SJSA1 (cell line): ENCODE measurements around the gene CLCNKB. TPM values are rescaled to one million over a fixed set of nuclear protein-coding genes. Genes with fewer than 3 reads are reported as not detected.
"Not testable (repeated sequence)": the region's sequence is repeated elsewhere in the genome, so short reads cannot be mapped to it uniquely, and the experiment has no call there.

ENCODE experiments used
- DNase-seq, 2 experiments: peaks; one replicate each; pipeline ENCODE4 v3.0.0-alpha.2; 2015 to 2020; ENCODE audit warnings: low spot score in 2 of 2, low read depth in 1 of 2
- H3K27ac ChIP-seq: fragments of 250-450 bp; sonication (Bioruptor Pico); 2 replicates; pipeline ENCODE4 v1.5.1; 2020; ENCODE audit warnings: mild to moderate bottlenecking, moderate library complexity
- H3K27me3 ChIP-seq: fragments of 250-450 bp; sonication (Bioruptor Pico); replicated peaks from 2 replicates; pipeline ENCODE4 v1.5.1; 2020; ENCODE audit warnings: mild to moderate bottlenecking, moderate library complexity
- H3K36me3 ChIP-seq: fragments of 250-450 bp; sonication (Bioruptor Pico); 2 replicates; pipeline ENCODE4 v1.5.1; 2020; ENCODE audit warnings: mild to moderate bottlenecking
- H3K4me1 ChIP-seq: fragments of 250-450 bp; sonication (Bioruptor Pico); replicated peaks from 2 replicates; pipeline ENCODE4 v1.6.1; 2021; ENCODE audit warnings: mild to moderate bottlenecking
- H3K4me3 ChIP-seq: fragments of 250-450 bp; sonication (Bioruptor Pico); 2 replicates; pipeline ENCODE4 v1.5.1; 2020; ENCODE audit warnings: mild to moderate bottlenecking
- H3K9me3 ChIP-seq: fragments of 250-450 bp; sonication (Bioruptor Pico); replicated peaks from 2 replicates; pipeline ENCODE4 v1.5.1; 2020; ENCODE audit warnings: mild to moderate bottlenecking
- total RNA-seq: library from RNA; depleted of rRNA; stranded (reverse); fragments of >200 nt; shearing (Covaris generic); gene quantifications from 2 replicates; pipeline ENCODE4 v1.2.3, GENCODE V29; 2014

The CLCNKB gene
- total RNA-seq, 1 experiment from 2014 or later: not detected

- peak; percentile 78 to 94 for DNase-seq
- 0 out of 2 replicates have a peak, but pooled peaks cover 5% of the 10 kb centered on the region for H3K4me1 ChIP-seq
- 0 out of 2 replicates have a peak, but pooled peaks cover 3% of the 10 kb centered on the region for H3K27me3 ChIP-seq
- H3K4me3 ChIP-seq: no peak overlapping the region
- H3K27ac ChIP-seq: no peak overlapping the region
- no peaks in the 10 kb centered on the region for H3K9me3 ChIP-seq
- no peaks in the 10 kb centered on the region for H3K36me3 ChIP-seq
Measured at GRCh38 chr1:16032388-16033102, 11.0 kb upstream of the CLCNKB start.

GRCh38 chr1:16033103-16033632 lies 10.4 kb upstream of the CLCNKB start:
- H3K36me3 ChIP-seq, H3K4me1 ChIP-seq, H3K4me3 ChIP-seq, DNase-seq, H3K27ac ChIP-seq, H3K27me3 ChIP-seq, H3K9me3 ChIP-seq: not testable (repeated sequence)

GRCh38 chr1:16036461-16036860 lies 7.1 kb upstream of the CLCNKB start:
- H3K9me3 ChIP-seq, DNase-seq, H3K4me3 ChIP-seq, H3K36me3 ChIP-seq, H3K4me1 ChIP-seq, H3K27ac ChIP-seq, H3K27me3 ChIP-seq: not testable (repeated sequence)

GRCh38 chr1:16038620-16038912 lies 5.0 kb upstream of the CLCNKB start:
- no peak for DNase-seq
- H3K27ac ChIP-seq: no peak overlapping the region
- no peaks in the 10 kb centered on the region for H3K4me1 ChIP-seq
- no peaks in the 10 kb centered on the region for H3K9me3 ChIP-seq
- no peaks in the 10 kb centered on the region for H3K36me3 ChIP-seq
- no peak overlapping the region for H3K4me3 ChIP-seq
- H3K27me3 ChIP-seq: no peaks in the 10 kb centered on the region

- not testable (repeated sequence) for H3K9me3 ChIP-seq, H3K36me3 ChIP-seq, H3K4me3 ChIP-seq, H3K27me3 ChIP-seq, H3K4me1 ChIP-seq, H3K27ac ChIP-seq, DNase-seq
Measured at GRCh38 chr1:16039871-16040270, 3.7 kb upstream of the CLCNKB start.

GRCh38 chr1:16041200-16041599 lies 2.4 kb upstream of the CLCNKB start:
- no peak for DNase-seq
- Histone ChIP-seq H3K27me3 (no peaks in the 10 kb centered on the region), H3K9me3 (no peaks in the 10 kb centered on the region)

GRCh38 chr1:16042096-16042495 lies 1.5 kb upstream of the CLCNKB start:
- H3K4me3 ChIP-seq: no peak overlapping the region
- H3K27me3 ChIP-seq: no peaks in the 10 kb centered on the region
- no peaks in the 10 kb centered on the region for H3K9me3 ChIP-seq
- no peak for DNase-seq
- H3K36me3 ChIP-seq: no peaks in the 10 kb centered on the region
- H3K27ac ChIP-seq: no peak overlapping the region
- no peaks in the 10 kb centered on the region for H3K4me1 ChIP-seq

More at GRCh38 chr1:16041200-16041599, 2.4 kb upstream of the CLCNKB start:
- no peak overlapping the region for H3K27ac ChIP-seq
- no peak overlapping the region for H3K4me3 ChIP-seq
- H3K4me1 ChIP-seq: no peaks in the 10 kb centered on the region
- no peaks in the 10 kb centered on the region for H3K36me3 ChIP-seq

GRCh38 chr1:16042654-16043053 lies 928 bp upstream of the CLCNKB start:
- DNase-seq, H3K4me3 ChIP-seq, H3K27ac ChIP-seq, H3K36me3 ChIP-seq, H3K9me3 ChIP-seq, H3K4me1 ChIP-seq, H3K27me3 ChIP-seq: not testable (repeated sequence)

- Histone ChIP-seq H3K4me1 (no peaks in the 10 kb centered on the region), H3K4me3 (no peak overlapping the region), H3K9me3 (no peaks in the 10 kb centered on the region), H3K27me3 (no peaks in the 10 kb centered on the region), H3K27ac (no peak overlapping the region), H3K36me3 (no peaks in the 10 kb centered on the region)
- DNase-seq: no peak
Measured at GRCh38 chr1:16043950-16044349, 368 bp downstream of the CLCNKB start.

GRCh38 chr1:16046842-16047241 lies 3.3 kb downstream of the CLCNKB start:
- H3K27me3 ChIP-seq: no peaks in the 10 kb centered on the region
- no peak for DNase-seq
- no peak overlapping the region for H3K4me3 ChIP-seq
- no peaks in the 10 kb centered on the region for H3K9me3 ChIP-seq
- H3K27ac ChIP-seq: no peak overlapping the region
- H3K36me3 ChIP-seq: no peaks in the 10 kb centered on the region
- no peaks in the 10 kb centered on the region for H3K4me1 ChIP-seq

- H3K27me3 ChIP-seq: no peaks in the 10 kb centered on the region
Measured at GRCh38 chr1:16047791-16048475, 4.4 kb downstream of the CLCNKB start.

GRCh38 chr1:16048573-16049189 lies 5.1 kb downstream of the CLCNKB start:
- Histone ChIP-seq H3K4me1 (no peaks in the 10 kb centered on the region), H3K36me3 (no peaks in the 10 kb centered on the region), H3K27ac (no peak overlapping the region), H3K4me3 (peak overlapping the region; percentile 19; the same call in 1 of the 2 replicates), H3K27me3 (no peaks in the 10 kb centered on the region), H3K9me3 (no peaks in the 10 kb centered on the region)
- DNase-seq: no peak

More at GRCh38 chr1:16047791-16048475, 4.4 kb downstream of the CLCNKB start:
- Histone ChIP-seq H3K27ac (no peak overlapping the region), H3K4me1 (no peaks in the 10 kb centered on the region), H3K36me3 (no peaks in the 10 kb centered on the region), H3K9me3 (no peaks in the 10 kb centered on the region), H3K4me3 (no peak overlapping the region)
- DNase-seq: no peak

- DNase-seq: no peak
- Histone ChIP-seq H3K4me1 (no peaks in the 10 kb centered on the region), H3K9me3 (no peaks in the 10 kb centered on the region), H3K27ac (no peak overlapping the region), H3K36me3 (no peaks in the 10 kb centered on the region), H3K27me3 (no peaks in the 10 kb centered on the region), H3K4me3 (no peak overlapping the region)
Measured at GRCh38 chr1:16050328-16050727, 6.7 kb downstream of the CLCNKB start.

- H3K36me3 ChIP-seq: no peaks in the 10 kb centered on the region
- H3K4me1 ChIP-seq: no peaks in the 10 kb centered on the region
- H3K9me3 ChIP-seq: no peaks in the 10 kb centered on the region
- no peak overlapping the region for H3K27ac ChIP-seq
- DNase-seq: no peak
- H3K27me3 ChIP-seq: no peaks in the 10 kb centered on the region
- H3K4me3 ChIP-seq: no peak overlapping the region
Measured at GRCh38 chr1:16051039-16051438, 7.5 kb downstream of the CLCNKB start.
